Spleen (tissue), 11 donors: ENCODE measurements around the gene KCNK17. TPM values are rescaled to one million over a fixed set of nuclear protein-coding genes. Genes with fewer than 3 reads are reported as not detected.

Experiments
- DNase-seq: peaks from one replicate; pipeline ENCODE4 v3.0.0-alpha.2; 2020
- H3K27ac ChIP-seq, 8 donors: fragments of 200-600 bp; sonication (generic) in 7 of 8; 1 replicate in 4 of 8; 2 replicates in 4 of 8; pipeline versions ENCODE4 v1.5.0 to v1.8.0; 2016 to 2021; ENCODE audit warnings: inconsistent platforms in 4 of 8, mild to moderate bottlenecking in 4 of 8, moderate library complexity in 1 of 8
- H3K27me3 ChIP-seq, 7 donors: fragments of 200-600 bp; sonication (generic) in 6 of 7; replicated peaks in 1 of 7; 1 replicate in 4 of 7; 2 replicates in 3 of 7; pipeline versions ENCODE4 v1.5.0 to v1.8.0; 2016 to 2021; ENCODE audit warnings: inconsistent platforms in 3 of 7, mild to moderate bottlenecking in 1 of 7
- H3K36me3 ChIP-seq, 6 donors: fragments of 200-600 bp; sonication (generic) in 5 of 6; 1 replicate in 4 of 6; 2 replicates in 2 of 6; pipeline versions ENCODE4 v1.5.0 to v1.8.0; 2016 to 2021; ENCODE audit warnings: inconsistent platforms in 2 of 6
- H3K4me1 ChIP-seq, 6 donors: fragments of 200-600 bp; sonication (generic) in 5 of 6; 1 replicate in 3 of 6; 2 replicates in 3 of 6; pipeline versions ENCODE4 v1.5.0 to v1.8.0; 2016 to 2021; ENCODE audit warnings: inconsistent platforms in 3 of 6
- H3K4me3 ChIP-seq, 8 donors: fragments of 200-600 bp; sonication (generic) in 7 of 8; 1 replicate in 4 of 8; 2 replicates in 4 of 8; pipeline versions ENCODE4 v1.5.0 to v1.8.0; 2016 to 2021; ENCODE audit warnings: inconsistent platforms in 4 of 8, mild to moderate bottlenecking in 4 of 8, moderate library complexity in 2 of 8
- H3K9me3 ChIP-seq, 8 donors: fragments of 200-600 bp; sonication (generic) in 7 of 8; 1 replicate in 4 of 8; 2 replicates in 4 of 8; pipeline versions ENCODE4 v1.5.0 to v1.8.0; 2016 to 2021; ENCODE audit warnings: inconsistent platforms in 4 of 8
- CTCF ChIP-seq, 11 experiments: fragments of 200-600 bp in 7 of 11; fragments of 450-650 bp in 4 of 11; sonication (generic) in 4 of 11; IDR thresholded peaks in 8 of 11; conservative IDR thresholded peaks in 3 of 11; 1 replicate in 7 of 11; 2 replicates in 4 of 11; pipeline versions ENCODE4 v1.4.0 to v1.8.0; 2016 to 2021; ENCODE audit warnings: antibody characterized with exemption in 11 of 11, inconsistent platforms in 4 of 11, mild to moderate bottlenecking in 1 of 11
- POLR2A ChIP-seq, 3 donors: fragments of 450-650 bp; IDR thresholded peaks; one replicate each; pipeline ENCODE4 v1.5.1; 2017; ENCODE audit warnings: antibody characterized with exemption in 3 of 3, mild to moderate bottlenecking in 1 of 3
- POLR2AphosphoS5 ChIP-seq, 3 donors: sonication (generic); formaldehyde crosslinking; IDR thresholded peaks; one replicate each; pipeline ENCODE4 v1.5.1; 2017; ENCODE audit warnings: antibody characterized with exemption in 3 of 3
- WGBS, 5 donors: extraction: QIAGEN DNeasy Blood & Tissue Kit in 3 of 5; methylation state at CpG; one replicate each; pipeline versions ENCODE4 v1.1.5 to v1.1.7; 2013 to 2018; 5-methylcytosine and 5-hydroxymethylcytosine counted together
- intact Hi-C: fragments of 100-400 bp; cut with DNase I; formaldehyde crosslinking; loops from one replicate; pipeline ENCODE4 v1.15.0; 2023; ENCODE audit warnings: low total_unique reads
- polyA plus RNA-seq, 3 donors: library from polyadenylated mRNA; stranded (reverse); fragments of 200-250 nt; gene quantifications; one replicate each; pipeline ENCODE4 v1.2.1, GENCODE V29; 2013
- total RNA-seq, 7 donors: library from RNA; depleted of rRNA in 3 of 7; stranded (reverse); fragments of >200 nt in 3 of 7; fragmentation: NEBNext Ultra II Directional in 4 of 7; extraction: Animal tissue kit (Norgen Biotek cat#: 25700) in 4 of 7; gene quantifications; one replicate each; pipeline versions ENCODE4 v1.1.0 to v1.2.1, GENCODE V29; 2016 to 2021
- donor health status: healthy with polysubstance abuse.
- donor health status: DM: no; HTN: no; CAD: no; lungs with moderate emphysema.
- donor health status: DM: no; HTN: no; CAD: no.
- donor health status: Bipolar disorder and iron deficiency.
- donor health status: healthy.
- donor health status: DM: no; HTN: no; CAD: no.
- donor health status: DM: yes; HTN: yes; CAD: no.

The KCNK17 gene
- total and polyA plus RNA-seq, 10 donors, result 0.16 to 0.98 (median 0.46) TPM; not detected in 2

- H3K36me3 ChIP-seq, result no peaks in the 10 kb centered on the region
- intact Hi-C loops, result no loop called here
- no peaks in the 10 kb centered on the region for H3K9me3 ChIP-seq
- peaks cover 0 to 29% (median 0%) of the 10 kb centered on the region in 7 donors for H3K27me3 ChIP-seq
- WGBS, 5 donors, result 19 to 36% (median 30%) methylated on average over 5 of the region's 5 CpGs
- no peaks in the 10 kb centered on the region for H3K4me1 ChIP-seq
- no peak overlapping the region for H3K27ac ChIP-seq
- TF ChIP-seq POLR2A (IDR thresholded peaks at IDR 0.05), result no peak
- no peak for TF ChIP-seq CTCF (IDR thresholded peaks at IDR 0.05 in 8 of 11, conservative IDR thresholded peaks at IDR 0.05 in 3 of 11)
- TF ChIP-seq POLR2AphosphoS5 (IDR thresholded peaks at IDR 0.05), result no peak
- H3K4me3 ChIP-seq, result no peak overlapping the region
- DNase-seq, result no peak
These were observed 50.7 kb downstream of the KCNK17 start for GRCh38 chr6:39263303-39264037.

GRCh38 chr6:39261751-39262150 is 52.5 kb downstream of the KCNK17 start:
- WGBS, 5 donors, result 78 to 95% (median 93%) methylated on average over 3 of the region's 3 CpGs
- peak; percentile 1 for DNase-seq
- no peak for TF ChIP-seq CTCF (IDR thresholded peaks at IDR 0.05 in 8 of 11, conservative IDR thresholded peaks at IDR 0.05 in 3 of 11)
- TF ChIP-seq POLR2A (IDR thresholded peaks at IDR 0.05), result no peak
- TF ChIP-seq POLR2AphosphoS5 (IDR thresholded peaks at IDR 0.05), result no peak
- Histone ChIP-seq H3K9me3 (no peaks in the 10 kb centered on the region), H3K4me3 (no peak overlapping the region), H3K4me1 (no peaks in the 10 kb centered on the region), H3K27ac (no peak overlapping the region), H3K27me3 (peaks cover 0 to 29% (median 0%) of the 10 kb centered on the region in 7 donors), H3K36me3 (no peaks in the 10 kb centered on the region)
- intact Hi-C loops, result no loop called here

DNA sequence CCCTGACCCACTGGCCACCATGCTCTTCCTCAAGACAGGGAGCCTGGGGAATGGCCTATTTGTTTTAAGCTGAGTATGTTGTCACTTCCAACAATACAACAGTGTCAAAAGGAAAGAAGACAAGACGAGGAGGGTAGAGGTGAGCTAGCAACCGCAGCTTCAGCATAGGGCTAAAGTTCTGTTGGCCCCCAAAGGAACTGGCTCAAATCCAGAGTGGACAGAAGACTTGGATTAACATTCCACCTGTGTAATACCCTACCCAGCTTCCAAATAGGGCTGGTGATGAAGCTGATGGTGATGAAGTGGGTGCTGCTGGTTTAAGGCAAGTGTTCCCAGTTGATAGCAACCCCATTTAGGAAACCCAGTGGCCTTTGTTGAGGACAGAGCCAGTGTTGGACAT is 53.3 kb downstream of the KCNK17 start:
- Histone ChIP-seq H3K27me3 (peaks cover 0 to 29% (median 0%) of the 10 kb centered on the region in 7 donors), H3K4me1 (no peaks in the 10 kb centered on the region), H3K36me3 (no peaks in the 10 kb centered on the region), H3K9me3 (no peaks in the 10 kb centered on the region), H3K27ac (no peak overlapping the region), H3K4me3 (no peak overlapping the region)
- intact Hi-C loops, result no loop called here
- TF ChIP-seq POLR2A (IDR thresholded peaks at IDR 0.05) (no peak), POLR2AphosphoS5 (IDR thresholded peaks at IDR 0.05) (no peak), CTCF (IDR thresholded peaks at IDR 0.05 in 8 of 11, conservative IDR thresholded peaks at IDR 0.05 in 3 of 11) (no peak)
- peak; percentile 9 for DNase-seq
- WGBS, 5 donors, result 80 to 88% (median 84%) methylated on average over 2 of the region's 2 CpGs

DNA sequence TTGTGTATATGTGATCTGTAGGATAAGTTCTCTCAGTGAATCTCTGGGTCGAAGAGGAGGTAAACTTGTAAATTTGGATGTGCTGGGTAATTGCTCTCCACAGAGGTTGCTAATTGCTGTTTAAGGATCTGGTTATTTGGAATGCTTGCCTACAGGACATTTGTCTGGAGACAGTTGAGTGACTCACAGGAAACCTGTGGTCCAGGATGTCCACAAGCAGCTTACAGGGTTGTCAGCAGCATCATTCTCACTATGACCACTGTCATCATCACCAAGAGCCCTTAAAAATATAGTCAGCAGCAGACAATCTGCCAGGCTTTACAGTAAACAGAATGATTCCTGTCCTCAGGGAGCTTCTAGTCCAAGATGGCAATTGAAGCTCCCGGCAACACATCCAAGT is 53.8 kb downstream of the KCNK17 start:
- Histone ChIP-seq H3K9me3 (no peaks in the 10 kb centered on the region), H3K36me3 (no peaks in the 10 kb centered on the region), H3K4me3 (no peak overlapping the region), H3K4me1 (no peaks in the 10 kb centered on the region), H3K27me3 (peaks cover 0 to 29% (median 0%) of the 10 kb centered on the region in 7 donors), H3K27ac (no peak overlapping the region)
- no peak for TF ChIP-seq POLR2AphosphoS5 (IDR thresholded peaks at IDR 0.05)
- TF ChIP-seq CTCF (IDR thresholded peaks at IDR 0.05 in 8 of 11, conservative IDR thresholded peaks at IDR 0.05 in 3 of 11), result no peak
- TF ChIP-seq POLR2A (IDR thresholded peaks at IDR 0.05), result no peak
- DNase-seq, result no peak
- WGBS, 5 donors, result 86 to 95% (median 90%) methylated on average over 2 of the region's 2 CpGs
- intact Hi-C loops, result no loop called here
